GM19463 (cell line): ENCODE results near the gene GALNT10.
"Not testable (repeated sequence)": the region's sequence is repeated elsewhere in the genome, so short reads cannot be mapped to it uniquely, and the experiment has no call there.

Experiments used
- ATAC-seq: cut with Tn5 transposase; IDR thresholded peaks from one replicate; pipeline ENCODE4 v1.9.1; 2021; ENCODE audit warnings: mild to moderate bottlenecking, moderate library complexity; ENCODE audit not compliant: unreplicated experiment

The GALNT10 gene, protein sequence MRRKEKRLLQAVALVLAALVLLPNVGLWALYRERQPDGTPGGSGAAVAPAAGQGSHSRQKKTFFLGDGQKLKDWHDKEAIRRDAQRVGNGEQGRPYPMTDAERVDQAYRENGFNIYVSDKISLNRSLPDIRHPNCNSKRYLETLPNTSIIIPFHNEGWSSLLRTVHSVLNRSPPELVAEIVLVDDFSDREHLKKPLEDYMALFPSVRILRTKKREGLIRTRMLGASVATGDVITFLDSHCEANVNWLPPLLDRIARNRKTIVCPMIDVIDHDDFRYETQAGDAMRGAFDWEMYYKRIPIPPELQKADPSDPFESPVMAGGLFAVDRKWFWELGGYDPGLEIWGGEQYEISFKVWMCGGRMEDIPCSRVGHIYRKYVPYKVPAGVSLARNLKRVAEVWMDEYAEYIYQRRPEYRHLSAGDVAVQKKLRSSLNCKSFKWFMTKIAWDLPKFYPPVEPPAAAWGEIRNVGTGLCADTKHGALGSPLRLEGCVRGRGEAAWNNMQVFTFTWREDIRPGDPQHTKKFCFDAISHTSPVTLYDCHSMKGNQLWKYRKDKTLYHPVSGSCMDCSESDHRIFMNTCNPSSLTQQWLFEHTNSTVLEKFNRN

DNA sequence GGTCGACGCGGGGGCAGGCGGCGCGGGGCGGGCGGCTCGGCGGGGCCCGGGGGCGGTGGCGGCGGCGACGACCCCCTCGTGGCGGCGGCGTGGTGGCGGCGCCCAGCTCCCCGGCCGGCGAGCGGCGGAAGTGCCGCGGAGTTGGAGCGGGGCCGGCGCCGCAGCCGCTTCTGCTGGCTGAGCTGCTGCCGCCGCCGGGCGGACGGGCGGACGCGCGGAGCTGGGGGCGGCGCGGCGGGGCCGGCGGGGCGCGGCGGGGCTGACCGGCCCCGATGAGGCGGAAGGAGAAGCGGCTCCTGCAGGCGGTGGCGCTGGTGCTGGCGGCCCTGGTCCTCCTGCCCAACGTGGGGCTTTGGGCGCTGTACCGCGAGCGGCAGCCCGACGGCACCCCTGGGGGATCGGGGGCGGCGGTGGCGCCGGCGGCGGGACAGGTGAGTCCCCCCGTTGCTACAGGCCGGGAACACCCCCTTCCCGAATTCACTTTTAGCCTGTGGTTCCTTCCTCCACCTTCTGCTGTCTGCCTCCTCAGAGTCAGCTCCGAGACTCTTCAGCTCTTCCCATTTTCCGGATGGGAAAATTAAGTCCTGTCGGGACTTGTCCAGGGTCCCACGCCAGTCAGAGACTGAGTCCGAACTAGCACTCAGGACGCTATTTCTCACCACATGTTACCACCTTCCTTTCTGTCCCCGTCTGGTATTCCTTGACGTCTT lies at the start of gene GALNT10:
TSS of gene GALNT10 (plus strand) at position 139 of the 710 bp plus-strand sequence. CDS start at position 273, 134 bp downstream.
- peak; percentile 67 for ATAC-seq

DNA sequence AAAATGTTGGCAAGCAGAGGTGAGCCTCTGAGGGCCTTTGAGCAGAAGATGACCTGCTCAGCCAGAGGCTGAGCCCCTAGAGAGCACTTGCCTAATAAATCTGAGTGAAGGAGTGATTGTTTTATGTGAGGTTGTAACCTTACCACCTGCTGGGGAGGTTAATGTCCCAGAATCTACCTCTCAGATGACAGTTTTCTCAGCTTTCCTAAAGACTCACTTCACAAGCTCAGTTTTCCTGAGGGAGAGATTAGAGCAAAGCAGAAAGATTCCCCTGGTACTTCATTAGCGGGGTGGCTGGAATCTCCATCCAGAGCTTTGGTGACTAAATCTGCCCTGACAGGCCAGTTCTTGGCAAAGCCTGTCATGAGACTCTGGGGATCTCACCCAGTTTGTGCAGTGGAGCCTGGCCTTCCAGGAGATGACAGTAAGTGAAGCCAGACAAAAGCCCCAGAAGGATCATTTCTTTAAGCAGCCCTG lies 48.8 kb upstream of the GALNT10 start:
- no peak for ATAC-seq

DNA sequence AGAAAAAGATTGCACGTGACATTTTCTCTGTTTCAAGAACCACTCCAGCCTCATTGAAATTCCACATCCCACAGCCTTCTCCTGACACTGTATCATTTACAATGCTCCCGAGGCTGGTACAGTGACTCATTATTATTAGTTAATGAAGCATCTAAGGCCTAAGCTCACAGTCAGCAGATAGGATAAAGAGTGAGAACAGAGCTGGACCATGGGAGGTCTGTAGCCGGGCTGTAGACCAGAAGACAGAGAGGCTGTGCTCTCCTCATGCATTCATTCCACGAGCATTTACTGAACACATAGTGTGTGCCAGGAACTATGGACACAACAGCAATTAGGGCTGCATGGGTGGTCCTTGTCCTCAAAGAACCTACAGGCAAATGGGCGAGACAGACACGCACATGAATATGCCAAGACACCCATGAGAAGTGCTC lies 47.3 kb upstream of the GALNT10 start:
- ATAC-seq, result no peak

DNA sequence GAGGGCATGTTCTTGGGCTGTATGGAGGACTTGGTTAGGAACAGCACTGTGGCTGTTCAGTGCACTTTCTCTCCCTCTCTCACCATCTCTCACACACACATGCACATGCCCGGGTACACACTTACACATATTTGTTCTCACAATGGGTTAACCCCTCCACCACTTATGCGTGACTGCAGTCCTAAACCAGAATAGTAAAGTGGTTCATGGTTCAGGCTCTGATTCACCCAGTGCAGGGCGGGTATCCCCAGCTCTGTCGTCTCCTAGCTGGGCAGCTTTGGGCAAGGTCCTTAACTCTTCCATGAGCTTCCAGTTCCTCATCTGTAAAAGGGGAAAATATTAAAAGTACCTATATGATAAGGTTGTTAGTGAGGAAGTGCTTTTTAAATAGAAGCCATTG lies 45.3 kb upstream of the GALNT10 start:
- ATAC-seq, result no peak

DNA sequence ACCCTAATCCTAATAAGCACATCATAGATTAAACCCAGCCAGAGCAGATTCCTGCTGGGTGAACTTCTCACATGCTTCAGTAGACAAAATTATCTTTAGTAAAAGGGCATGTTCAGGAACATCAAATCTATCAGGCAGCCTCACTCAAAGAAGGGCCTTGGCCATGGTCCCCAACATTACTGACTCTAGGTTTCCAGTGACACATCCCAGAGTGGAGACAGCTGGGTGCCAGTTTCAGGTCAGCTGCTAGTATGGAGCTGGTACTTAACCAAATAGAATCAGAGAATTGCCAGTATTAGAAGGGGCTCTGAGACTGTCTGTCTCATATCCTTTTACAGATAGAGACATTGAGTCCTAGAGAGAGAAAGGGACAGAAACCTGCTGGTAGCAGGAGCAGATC lies 44.1 kb upstream of the GALNT10 start:
- ATAC-seq, result no peak

DNA sequence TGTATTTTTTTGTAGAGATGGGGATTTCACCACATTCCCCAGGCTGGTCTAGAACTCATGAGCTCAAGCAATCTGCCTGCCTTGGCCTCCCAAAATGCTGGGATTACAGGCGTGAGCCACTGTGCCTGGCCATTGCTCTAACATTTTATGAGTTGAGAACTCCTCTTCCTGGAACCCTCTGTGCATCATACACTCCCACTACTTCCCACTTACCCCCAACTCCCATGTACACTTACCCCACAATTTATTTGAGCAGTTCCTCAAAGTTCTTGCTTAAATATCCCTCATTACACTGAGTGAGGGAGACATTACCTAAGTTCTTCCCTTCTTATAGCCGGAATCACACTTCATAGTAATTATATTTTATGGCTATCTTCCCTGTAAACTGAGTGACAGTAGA lies 42.9 kb upstream of the GALNT10 start:
- ATAC-seq, result no peak

DNA sequence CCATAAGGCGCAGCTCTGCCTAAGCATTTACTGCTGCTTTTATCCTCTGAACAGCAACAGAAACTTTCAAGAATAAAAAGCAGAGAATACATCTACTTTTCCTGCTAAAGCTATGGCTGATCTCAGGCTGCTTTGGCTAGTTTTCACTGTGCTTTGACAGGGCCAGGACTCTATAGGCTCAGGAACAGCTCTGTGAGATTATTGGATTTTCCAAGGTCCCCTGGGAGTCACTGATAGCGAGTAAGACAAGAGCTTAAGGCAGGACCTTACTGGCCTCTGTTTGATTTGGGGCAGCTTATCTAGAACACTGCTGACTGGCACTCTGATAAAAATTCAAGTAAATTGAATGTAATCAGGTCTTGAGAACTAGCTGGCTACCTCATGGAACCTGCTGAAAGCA lies 40.1 kb upstream of the GALNT10 start:
- ATAC-seq, result not testable (repeated sequence)

DNA sequence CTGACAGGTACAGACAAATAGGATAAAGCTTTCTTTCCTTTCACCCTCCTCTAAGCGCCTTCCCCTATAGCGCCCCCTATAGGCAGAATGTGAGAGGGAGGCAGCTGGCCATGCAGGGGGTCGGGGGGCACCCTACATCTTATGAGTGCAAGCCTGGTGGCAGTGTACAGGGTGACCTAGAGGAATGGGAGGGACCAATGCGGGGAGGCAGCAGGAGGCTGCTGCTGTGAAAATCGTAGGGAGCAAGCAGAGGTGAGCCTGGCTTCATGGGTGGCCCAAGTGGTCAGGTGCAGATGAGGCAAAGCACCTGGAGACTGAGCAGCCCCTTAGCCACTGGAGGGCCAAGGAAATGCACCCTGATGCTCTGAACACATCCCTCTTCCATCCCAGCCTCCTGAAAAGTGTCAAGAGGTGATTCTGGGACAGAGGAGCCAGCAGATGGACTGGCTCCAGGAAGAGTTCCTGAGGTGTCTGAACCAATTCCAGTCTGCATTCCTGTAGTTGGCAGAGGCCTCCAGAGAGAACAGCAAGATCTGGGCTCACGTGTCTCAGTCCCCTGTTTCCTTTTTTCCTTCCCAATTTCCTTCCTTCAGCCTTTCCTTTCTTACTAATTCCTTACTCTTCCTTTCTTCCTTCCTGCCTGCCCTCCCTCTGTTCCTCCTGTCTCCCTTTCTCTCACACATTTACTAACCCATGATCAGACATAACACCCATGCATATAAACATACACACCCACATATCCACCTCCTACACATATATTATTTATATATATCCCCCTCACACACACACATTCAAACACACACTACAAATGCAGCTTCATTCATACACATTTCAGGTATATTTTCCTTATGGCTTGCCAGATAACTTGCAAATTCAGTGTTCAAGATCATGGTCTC lies 32.8 kb upstream of the GALNT10 start:
- ATAC-seq, result no peak

DNA sequence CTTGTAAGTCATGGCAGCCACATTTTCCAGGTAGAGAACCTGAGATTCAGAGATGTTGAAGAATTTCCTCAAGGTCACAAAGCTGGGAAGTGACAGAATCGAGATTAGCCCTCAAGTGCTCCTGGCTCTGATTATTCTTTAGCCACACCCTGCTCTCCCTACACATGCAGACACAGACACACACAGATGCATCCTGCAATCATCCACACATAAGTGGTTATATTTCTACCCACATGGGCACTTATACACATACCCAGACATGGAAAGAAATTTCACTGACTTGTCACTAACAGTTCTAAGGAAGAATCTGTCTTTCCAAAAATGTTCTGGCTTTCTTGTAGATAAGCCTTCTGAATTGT lies 32.2 kb upstream of the GALNT10 start:
- no peak for ATAC-seq

DNA sequence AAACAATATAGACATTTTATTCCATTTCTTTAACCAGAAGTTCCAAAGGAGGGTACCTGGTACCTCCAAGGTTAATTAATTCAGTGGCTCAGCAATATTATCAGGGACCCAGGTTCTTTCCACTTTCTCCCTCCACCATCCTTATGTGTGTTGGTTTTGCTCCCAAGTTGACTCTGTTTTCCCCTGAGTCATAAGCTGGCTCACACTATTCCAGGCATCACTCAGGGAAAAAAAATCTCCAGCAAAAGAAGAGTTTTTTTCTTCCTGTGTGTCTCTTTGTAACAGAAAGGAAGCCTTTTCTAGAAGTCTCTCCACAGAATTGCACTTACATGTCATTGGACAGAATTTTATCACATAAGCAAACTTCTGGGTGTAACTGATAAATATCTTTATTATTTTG lies 31.2 kb upstream of the GALNT10 start:
- ATAC-seq, result no peak

DNA sequence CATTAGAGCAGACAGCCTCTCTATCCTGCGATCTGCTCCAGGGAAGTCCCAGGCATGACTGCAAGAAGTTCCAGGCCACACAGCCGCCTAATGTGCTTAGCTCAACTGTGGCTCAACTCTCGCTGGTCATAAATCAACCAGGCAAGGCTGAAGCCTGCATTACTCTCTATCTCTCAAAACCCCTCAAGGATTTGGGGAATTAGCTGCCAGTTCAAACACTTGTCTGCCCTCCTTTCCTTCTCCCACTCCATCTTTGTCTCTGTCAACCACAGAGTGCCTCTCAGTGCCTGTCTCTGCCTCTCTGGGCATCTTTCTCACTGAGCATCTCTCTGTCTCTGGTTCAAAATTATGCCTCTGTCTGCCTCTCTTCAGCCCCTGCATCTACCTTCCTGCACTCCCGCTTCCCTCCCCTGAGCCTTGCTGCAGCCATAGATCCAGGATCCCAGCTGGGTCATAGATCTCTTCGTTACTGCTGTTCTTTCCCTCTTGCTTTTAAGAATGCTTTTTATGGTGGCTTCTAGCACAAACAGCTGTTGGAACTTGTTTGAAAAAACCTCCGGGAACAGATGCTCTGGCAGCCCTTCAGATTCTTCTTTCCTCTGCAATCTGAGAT lies 27.9 kb upstream of the GALNT10 start:
- no peak for ATAC-seq

DNA sequence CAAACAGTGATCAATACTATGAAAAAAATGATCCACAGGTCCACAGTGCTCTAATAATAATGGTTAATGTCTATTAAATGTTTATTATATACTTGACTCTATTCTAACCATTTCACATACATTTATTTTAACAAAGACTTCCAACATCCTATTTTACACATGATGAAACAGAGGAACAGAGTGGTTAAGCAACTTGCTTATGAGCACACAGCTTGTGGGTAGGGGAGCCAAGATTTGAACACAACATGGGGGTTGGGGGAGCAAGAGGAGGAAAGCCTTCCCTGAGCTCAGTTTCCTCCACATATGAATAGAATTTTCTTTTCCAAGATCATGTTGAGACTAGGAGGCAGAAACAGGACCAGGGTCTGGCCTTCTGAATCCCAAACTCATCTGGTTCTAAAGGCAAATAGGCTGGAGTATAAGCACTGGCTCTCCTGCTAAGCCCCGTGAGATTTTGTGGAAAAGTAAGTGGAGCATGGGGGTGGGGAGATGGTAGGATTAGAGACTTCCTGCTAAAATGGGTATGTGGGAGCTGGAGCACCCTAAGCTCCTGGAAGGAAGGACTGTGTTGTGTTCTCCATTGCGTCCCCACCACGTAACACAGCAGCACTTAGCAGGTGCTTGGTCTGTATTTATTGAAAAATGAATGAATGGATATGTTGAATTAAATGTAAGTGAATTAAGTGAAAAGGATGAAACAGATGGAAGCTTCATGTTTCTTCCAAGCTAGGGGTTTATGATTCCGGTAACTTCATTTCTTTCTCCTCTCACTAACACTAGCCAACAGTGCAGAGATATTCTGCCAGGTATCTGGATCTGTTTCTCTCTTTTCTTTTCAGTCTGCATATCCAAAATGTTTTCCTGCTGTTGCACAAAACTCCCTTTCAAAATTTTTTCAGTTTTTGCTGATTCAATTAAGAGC lies 26.9 kb upstream of the GALNT10 start:
- ATAC-seq, result no peak

DNA sequence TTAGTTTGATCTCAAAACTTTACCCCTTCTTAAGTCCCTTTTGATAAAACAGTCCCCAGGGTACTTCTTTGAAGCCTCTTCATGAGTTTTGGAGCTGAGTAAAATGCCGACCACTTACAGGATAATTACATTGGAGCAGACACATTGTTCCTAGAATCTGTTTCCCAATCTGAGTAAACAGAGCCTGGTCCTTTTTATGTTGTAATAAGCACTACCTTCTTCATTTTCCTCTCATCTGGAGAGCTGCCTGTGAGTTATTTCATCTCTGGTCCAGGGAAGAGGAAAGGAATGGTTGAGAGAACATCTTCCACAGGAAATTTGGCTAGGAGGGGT lies 26.3 kb upstream of the GALNT10 start:
- ATAC-seq, result no peak

DNA sequence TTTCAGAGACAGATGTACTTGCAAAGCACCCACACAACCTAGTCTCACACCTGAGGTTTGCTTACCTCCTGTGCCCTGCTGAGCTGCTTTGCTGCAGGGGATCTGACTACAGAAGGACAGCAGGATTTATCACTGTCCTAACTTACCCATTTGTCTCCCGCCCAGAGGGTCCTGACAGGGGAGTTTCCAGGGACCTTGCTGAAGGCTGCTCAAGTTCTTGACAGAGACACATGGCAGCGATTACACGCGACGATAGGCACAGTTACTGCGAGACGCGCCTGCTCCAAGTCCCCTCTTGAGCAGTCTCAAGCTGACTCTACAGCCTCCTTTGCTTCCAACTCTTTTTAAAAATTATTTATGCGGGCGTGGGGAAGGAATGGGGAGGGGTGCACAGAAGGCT lies 24.6 kb upstream of the GALNT10 start:
- no peak for ATAC-seq

DNA sequence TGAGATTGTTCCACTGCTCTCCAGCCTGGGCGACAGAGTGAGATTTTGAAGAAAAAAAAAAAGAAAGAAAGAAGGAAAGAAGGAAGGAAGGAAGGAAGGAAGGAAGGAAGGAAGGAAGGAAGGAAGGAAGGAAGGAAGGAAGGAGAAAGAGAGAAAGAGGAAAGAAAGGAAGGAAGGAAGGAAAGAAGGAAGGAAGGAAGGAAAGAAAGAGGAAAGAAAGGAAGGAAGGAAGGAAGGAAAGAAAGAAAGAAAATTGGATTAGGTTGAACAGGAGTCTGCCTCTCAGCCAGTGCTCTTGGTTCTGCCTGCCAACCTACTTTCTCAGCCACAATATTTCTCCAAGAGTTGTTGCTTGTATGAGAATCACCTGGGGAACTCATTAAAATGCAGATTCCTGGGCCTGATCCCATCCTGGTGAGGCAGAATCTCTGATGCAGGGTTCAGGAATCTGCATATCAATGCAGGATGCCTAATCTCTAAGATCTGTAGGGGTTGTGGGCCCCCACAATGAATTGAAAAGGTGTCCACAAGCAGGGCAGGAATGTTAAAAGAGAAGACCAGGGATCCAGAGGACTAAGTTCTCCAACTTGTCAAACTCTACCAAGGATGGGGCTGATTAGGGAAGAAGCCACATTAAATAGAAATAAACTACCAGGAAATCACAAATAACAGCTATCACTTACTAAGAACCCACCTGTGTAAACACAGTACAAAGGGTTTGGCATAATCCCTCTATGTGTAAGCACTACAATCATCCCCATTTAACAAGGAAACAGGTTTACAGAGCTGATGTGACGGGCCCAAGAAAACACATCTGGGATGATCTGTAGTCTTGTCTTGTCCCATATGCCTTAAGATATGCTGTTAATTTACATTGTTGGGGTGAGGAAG lies 23.4 kb upstream of the GALNT10 start:
- no peak for ATAC-seq

DNA sequence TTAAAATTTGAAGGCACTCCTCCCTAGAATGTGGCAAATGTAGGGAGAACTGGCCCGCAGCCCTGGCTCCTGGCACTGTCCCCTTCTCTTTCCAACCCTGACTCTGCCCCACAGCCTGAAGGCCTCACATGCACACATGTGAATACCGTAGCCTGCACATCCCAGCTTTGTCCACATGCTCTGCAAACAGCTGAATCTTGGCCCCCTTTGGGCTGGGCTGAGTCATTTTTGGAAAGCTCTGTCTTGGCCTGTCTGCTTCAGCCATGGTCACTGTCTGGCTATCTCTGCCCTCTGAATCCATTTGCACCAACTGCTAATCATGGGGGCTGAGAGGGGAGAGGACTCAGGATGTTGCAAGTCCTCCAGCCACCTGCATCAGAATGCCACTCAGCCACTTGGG lies 22.1 kb upstream of the GALNT10 start:
- no peak for ATAC-seq

DNA sequence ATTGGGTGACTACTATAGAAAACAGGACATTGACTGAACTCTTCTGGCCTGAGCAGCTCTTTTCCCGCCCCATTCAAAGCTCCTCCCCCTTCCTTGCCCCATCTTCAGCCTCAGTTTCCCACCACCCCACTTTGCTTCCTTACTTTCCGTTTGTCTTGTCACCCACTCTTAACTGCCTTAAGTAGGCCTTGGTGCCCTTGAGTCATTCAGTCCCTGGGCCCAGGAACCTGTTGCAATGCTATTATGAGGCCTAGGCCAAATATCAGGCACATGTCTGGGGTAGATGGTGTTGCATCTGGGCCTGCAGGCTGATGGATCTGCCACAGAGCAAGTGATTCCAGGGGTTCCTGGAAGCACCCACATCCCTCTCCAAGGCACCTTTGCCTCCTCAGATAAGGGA lies 17.7 kb upstream of the GALNT10 start:
- no peak for ATAC-seq

DNA sequence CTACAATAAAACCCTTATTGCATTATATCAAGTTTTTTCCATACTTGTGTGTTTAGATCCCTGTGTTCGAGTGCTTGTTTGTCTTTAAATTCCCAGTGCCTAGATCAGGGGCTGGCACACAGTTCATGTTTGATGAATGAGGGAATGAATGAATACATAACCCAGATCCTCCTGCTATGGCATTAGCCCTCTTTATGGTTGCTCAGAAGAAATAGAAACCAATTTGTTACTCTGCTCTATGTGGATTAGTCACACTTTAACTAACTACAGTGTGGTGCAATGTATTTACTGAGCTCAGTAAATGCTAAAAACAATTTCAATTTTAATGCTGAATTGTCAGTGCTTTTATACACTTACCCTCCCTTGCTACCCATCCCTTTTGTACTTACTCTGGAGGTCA lies 16.4 kb upstream of the GALNT10 start:
- no peak for ATAC-seq

DNA sequence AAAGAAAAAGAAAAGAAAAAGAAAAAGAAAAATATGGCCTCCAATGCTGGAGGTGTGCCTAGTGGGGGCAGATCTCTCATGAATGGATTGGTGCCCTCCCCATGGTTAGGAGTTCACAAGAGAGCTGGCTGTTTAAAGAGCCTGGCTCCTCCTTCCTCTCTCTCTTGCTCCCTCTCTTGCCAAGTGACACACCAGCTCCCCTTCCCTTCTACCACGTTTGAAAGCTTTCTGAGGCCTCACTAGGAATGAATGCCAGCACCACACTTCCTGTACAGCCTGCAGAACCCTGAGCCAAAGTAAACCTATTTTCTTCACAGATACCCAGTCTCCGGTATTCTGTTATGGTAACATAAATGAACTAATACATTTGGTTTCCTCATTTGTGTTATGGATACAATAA lies 14.4 kb upstream of the GALNT10 start:
- no peak for ATAC-seq
